Measurements from ENCODE around the gene SFTPD. TPM values are rescaled to one million over a fixed set of nuclear protein-coding genes. Genes with fewer than 3 reads are reported as not detected.
"Not testable (repeated sequence)": the region's sequence is repeated elsewhere in the genome, so short reads cannot be mapped to it uniquely, and the experiment has no call there.

Gene SFTPD
- total and polyA plus RNA-seq, 4 donors: 0.17 to 0.60 (median 0.47) TPM; not detected in 1

GRCh38 chr10:79914512-79914911, 34.4 kb downstream of the SFTPD start:
- H3K4me1 ChIP-seq (ENCODE audit: control insufficient read depth in 4 of 4, insufficient read depth in 4 of 4, low read length in 3 of 4); H3K27ac ChIP-seq (ENCODE audit: low read depth in 1 of 2, low read length in 2 of 2); H3K36me3 ChIP-seq (ENCODE audit: control insufficient read depth in 4 of 4, insufficient read depth in 3 of 4, low read depth in 1 of 4, low read length in 3 of 4); DNase-seq (ENCODE audit: low spot score); H3K9me3 ChIP-seq (ENCODE audit: control insufficient read depth in 4 of 4, low read length in 3 of 4); H3K4me3 ChIP-seq (ENCODE audit: low read depth in 1 of 3, low read length in 3 of 3); H3K27me3 ChIP-seq (ENCODE audit: control insufficient read depth in 4 of 4, insufficient read depth in 4 of 4, low read length in 3 of 4); H3K9ac ChIP-seq (ENCODE audit: low read depth in 1 of 2, low read length in 2 of 2): not testable (repeated sequence)
- peak; percentile 16 to 29 for TF ChIP-seq RAD21 (IDR thresholded peaks at IDR 0.05)
- 83% methylated on average over 1 of the region's 1 CpG for WGBS

- Histone ChIP-seq H3K36me3 (ENCODE audit: control insufficient read depth in 4 of 4, insufficient read depth in 3 of 4, low read depth in 1 of 4, low read length in 3 of 4) (no peaks in the 10 kb centered on the region), H3K4me3 (ENCODE audit: low read depth in 1 of 3, low read length in 3 of 3) (peak overlapping the region in 2 of 3 donors; percentile 29 to 34), H3K9ac (ENCODE audit: low read depth in 1 of 2, low read length in 2 of 2) (peak overlapping the region; percentile 27 to 69), H3K27me3 (ENCODE audit: control insufficient read depth in 4 of 4, insufficient read depth in 4 of 4, low read length in 3 of 4) (no peaks in the 10 kb centered on the region), H3K27ac (ENCODE audit: low read depth in 1 of 2, low read length in 2 of 2) (peak overlapping the region; percentile 41 to 58), H3K4me1 (ENCODE audit: control insufficient read depth in 4 of 4, insufficient read depth in 4 of 4, low read length in 3 of 4) (peaks cover 0 to 8% (median 4%) of the 10 kb centered on the region in 4 donors), H3K9me3 (ENCODE audit: control insufficient read depth in 4 of 4, low read length in 3 of 4) (no peaks in the 10 kb centered on the region)
- TF ChIP-seq EGR1 (IDR thresholded peaks at IDR 0.05; ENCODE audit: low read depth in 2 of 2) (no peak), HNF4G (IDR thresholded peaks at IDR 0.05) (no peak), ZBTB33 (IDR thresholded peaks at IDR 0.05) (no peak)
- 46% methylated on average over 2 of the region's 2 CpGs for WGBS
- DNase-seq (ENCODE audit: low spot score): no peak
Measured at GRCh38 chr10:79910836-79911235, 38.1 kb downstream of the SFTPD start.

- H3K9me3 ChIP-seq (ENCODE audit: control insufficient read depth in 4 of 4, low read length in 3 of 4): no peaks in the 10 kb centered on the region
- H3K27me3 ChIP-seq (ENCODE audit: control insufficient read depth in 4 of 4, insufficient read depth in 4 of 4, low read length in 3 of 4): no peaks in the 10 kb centered on the region
- TF ChIP-seq FOXA1 (IDR thresholded peaks at IDR 0.05) (no peak), ZBTB33 (IDR thresholded peaks at IDR 0.05) (no peak), EGR1 (IDR thresholded peaks at IDR 0.05; ENCODE audit: low read depth in 2 of 2) (no peak), RXRA (IDR thresholded peaks at IDR 0.05) (no peak), NR2F2 (IDR thresholded peaks at IDR 0.05) (no peak)
- H3K4me1 ChIP-seq (ENCODE audit: control insufficient read depth in 4 of 4, insufficient read depth in 4 of 4, low read length in 3 of 4): peaks cover 0 to 8% (median 5%) of the 10 kb centered on the region in 4 donors
- DNase-seq (ENCODE audit: low spot score): no peak
- peak overlapping the region; percentile 37 to 69 for H3K9ac ChIP-seq (ENCODE audit: low read depth in 1 of 2, low read length in 2 of 2)
- WGBS: 28% methylated on average over 3 of the region's 3 CpGs
- peak overlapping the region; percentile 41 to 58 for H3K27ac ChIP-seq (ENCODE audit: low read depth in 1 of 2, low read length in 2 of 2)
- peak overlapping the region in 2 of 3 donors; percentile 29 to 34 for H3K4me3 ChIP-seq (ENCODE audit: low read depth in 1 of 3, low read length in 3 of 3)
- no peaks in the 10 kb centered on the region for H3K36me3 ChIP-seq (ENCODE audit: control insufficient read depth in 4 of 4, insufficient read depth in 3 of 4, low read depth in 1 of 4, low read length in 3 of 4)
Measured at GRCh38 chr10:79910344-79910743, 38.6 kb downstream of the SFTPD start.
